Hepatocyte (in vitro differentiated cells): ENCODE results near the gene NHSL2.

ENCODE experiments used
- CTCF ChIP-seq: fragments of 200-600 bp; sonication (generic); IDR thresholded peaks from 2 replicates; pipeline ENCODE4 v1.5.1; 2016; ENCODE audit warnings: antibody characterized with exemption, mild to moderate bottlenecking; ENCODE audit not compliant: poor library complexity
- EZH2 ChIP-seq: fragments of 200-600 bp; sonication (generic); IDR thresholded peaks from 2 replicates; pipeline ENCODE4 v1.6.1; 2016; ENCODE audit warnings: antibody characterized with exemption, mild to moderate bottlenecking, borderline replicate concordance

GRCh38 chrX:72011734-72012133 is 101.1 kb downstream of the NHSL2 start:
- TF ChIP-seq CTCF (no peak), EZH2 (no peak)
